Activated CD4-positive, alpha-beta T cell treated with anti-CD3 and anti-CD28 coated beads, Interleukin-10, Interleukin-2, amounts not matched to agents 100 ng/mL and 50 ng/mL, durations not matched to agents 16 hours and 8 hours (primary cell): ENCODE results near the gene SEZ6L.

Experiments
- DNase-seq: peaks from one replicate; pipeline ENCODE4 v3.0.0-alpha.2; 2020

Gene SEZ6L

DNA sequence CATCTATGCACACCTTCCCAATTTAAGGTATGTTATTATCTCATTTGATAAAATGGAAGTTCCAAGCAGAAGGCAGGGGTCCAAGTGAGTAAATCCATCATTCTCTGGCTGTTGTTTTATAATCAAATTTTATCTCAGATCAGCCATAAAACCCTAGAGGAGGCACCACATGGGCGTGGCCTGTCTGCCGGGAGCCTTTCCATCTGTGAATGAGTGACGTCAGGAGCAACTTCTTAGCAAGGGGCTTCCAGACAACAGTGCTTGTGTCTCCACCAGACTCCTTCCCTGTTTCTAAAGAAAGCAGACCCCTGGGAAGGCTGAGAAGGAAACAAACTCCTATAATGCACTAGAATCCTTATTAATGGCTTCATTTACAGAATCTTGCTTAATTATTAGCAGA, 13.5 kb downstream of the SEZ6L start:
- DNase-seq, result no peak

DNA sequence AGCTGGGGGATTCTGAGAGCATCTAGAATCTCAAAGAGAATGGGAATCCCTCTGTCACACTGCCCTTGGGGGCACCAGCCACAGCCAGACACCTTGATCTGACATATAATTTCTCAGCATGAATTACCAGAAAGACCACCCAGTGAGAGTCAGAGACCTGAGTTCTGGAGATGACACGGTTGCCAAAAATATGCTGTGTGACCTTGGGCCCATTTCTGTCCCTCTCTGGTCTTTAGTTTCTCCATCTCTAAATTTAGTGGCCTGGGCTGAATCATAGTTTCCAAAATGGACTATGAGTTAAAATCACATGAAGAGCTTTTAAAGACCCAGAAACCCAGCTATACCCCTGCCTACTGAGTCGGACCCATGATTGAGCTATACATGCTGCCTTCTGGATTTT, 15.9 kb downstream of the SEZ6L start:
- DNase-seq, result no peak

DNA sequence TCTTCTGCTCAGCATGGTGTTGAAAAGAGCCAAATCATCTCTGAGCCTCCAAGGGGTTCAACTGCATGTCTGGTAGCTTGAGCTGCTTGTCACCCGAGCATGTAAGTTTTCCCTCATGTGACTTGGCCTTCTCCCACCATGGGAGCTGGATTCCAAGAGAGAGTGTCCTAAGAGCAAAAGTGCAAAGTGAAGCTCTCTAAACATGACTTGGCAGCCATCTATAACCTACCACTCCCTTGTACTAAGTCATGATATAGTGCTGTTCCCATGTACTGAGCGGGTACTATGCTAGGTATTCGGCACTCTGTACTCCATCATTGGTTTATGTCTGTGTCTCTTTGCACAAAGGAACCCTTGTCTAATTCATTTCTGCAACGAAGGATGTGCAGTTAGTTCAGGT, 19.1 kb downstream of the SEZ6L start:
- no peak for DNase-seq

DNA sequence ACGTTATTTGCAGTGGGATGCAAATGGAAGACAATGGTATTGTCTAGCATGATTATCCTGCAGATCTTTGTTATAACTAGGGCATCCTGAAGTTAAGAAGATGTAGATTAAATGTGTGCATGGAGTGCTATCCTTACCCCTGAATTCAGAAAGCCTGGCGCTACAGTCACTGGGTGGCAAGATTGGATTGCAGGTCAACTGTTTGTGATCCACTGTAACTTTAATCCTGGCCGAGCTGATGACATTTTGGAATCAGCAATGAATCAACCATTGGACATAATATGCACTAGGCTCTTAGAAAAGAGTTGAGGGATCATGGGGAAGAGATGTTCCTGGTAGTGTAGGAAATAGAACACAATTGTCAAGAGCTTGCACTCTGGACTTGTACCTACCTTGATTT, 25.1 kb downstream of the SEZ6L start:
- no peak for DNase-seq

DNA sequence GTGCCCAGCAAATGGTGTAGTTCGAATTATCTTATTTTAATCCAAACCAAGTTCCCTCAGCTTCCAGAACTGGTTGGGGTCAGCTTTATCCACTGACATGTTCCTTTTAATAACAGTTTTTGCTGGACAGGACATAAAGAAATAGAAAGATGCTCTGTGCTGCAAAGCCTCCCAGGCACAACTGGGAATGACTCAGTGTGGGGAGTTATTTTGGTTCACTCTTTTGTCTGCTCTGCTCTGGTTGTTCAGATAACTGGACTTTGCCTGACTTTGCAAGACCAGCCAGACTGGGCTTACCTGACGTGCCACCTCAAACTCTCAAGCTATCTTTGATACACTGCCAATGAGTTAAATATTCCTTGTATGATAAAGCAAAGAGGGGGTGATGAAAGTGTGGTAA, 25.6 kb downstream of the SEZ6L start:
- no peak for DNase-seq

DNA sequence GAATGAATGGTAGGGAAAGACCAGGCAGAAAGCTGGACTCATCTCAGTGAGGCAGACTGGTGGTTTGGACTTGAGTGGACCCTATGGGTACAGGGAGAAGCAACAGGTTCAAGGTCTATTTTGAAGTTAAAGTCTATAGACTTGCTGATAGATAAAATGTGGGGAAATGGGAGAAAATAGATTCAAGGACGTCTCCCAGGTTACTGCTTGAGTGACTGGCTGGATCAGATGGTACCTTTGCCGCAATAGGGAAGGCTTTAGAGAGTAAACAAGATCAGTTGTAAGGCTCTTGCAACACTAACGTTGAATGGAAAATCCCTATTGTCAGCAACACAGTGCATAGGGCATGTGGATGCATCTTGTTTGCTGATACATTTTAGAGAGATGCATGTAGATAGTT, 27.4 kb downstream of the SEZ6L start:
- DNase-seq, result no peak

DNA sequence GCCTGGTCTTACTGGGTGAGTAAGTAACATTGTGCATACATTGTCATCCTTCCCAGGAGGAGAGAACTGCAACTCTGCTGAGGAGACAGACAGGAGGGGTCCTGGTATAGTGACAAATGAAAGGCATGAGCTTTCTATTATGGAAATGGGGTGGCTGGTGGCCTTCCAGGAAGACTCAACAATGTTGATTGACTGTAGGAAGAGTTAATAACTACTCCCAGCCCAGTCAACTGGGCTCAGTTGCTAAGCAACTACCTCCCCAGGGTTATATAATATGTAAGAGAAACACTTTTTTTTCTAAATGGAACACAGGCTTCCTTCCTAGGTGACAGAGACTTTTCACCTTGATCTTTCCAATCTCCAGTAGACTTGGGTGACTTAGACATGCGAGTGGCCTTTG, 28.2 kb downstream of the SEZ6L start:
- DNase-seq, result no peak

DNA sequence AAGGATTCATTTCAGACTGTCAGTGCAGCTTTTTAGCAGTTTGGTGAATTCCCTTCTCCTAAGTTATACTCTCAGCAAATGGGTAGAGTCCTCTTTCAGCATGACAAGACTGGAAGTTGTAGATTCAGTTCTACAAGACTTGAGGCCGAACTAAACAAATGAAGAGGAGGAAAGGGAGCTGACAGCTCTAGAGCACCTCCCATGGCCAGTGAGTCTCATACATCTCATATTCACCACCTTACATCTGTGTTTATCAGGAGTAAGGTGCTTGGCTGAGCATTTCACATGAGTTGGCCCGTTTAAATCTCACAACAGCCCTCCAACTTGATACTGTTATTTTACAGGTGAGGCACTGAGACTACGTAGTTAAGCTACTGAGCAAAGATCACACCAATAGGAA, 30.4 kb downstream of the SEZ6L start:
- DNase-seq, result no peak

DNA sequence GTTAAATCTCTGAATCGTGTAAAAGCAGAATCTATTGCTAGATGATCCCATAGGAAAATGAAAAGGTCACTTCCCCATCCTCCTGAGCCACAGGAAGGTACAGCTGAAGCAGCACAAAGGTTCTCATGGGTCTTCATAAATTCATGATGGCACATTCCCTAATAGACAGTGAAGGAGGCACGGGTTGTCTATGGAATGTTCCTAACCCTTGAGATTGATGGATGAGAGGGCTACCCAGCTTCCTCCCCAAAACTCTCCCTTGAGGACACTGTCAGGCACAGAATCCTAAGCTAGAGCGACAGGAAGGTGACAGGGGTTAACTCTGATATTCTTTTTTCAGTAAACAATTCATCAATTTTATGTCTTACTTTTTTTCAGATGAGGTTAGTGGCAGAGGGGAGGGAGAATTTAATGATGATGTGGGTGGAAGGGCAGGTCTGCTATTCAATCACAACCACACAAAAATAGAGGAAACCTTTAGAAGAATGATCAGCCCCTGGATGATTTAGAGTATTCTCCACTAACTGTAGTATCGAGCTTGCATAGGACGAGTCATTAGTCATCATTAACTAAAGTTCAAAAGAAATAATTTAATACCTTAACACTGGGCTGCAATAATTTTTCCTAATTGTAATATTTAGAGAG, 33.1 kb downstream of the SEZ6L start:
- DNase-seq, result no peak

DNA sequence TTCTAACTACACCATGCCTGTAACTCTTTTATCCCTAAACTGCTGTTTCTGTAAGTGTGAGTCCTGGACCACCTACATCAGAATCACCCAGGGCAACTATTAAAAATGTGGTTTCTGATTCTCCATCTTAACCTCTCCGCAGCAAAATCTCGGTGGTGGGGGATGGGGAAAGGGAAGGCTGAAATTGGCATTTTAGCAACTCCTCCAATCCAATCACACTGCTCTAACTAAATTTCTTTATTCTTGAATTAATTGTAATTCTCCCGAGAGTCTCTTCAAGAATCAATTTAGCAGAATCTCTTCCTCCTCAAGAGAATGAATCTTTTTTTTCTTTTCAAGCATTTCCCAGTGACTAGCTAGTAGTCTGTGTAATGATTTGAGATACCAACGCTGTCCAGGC, 36.2 kb downstream of the SEZ6L start:
- DNase-seq, result no peak

DNA sequence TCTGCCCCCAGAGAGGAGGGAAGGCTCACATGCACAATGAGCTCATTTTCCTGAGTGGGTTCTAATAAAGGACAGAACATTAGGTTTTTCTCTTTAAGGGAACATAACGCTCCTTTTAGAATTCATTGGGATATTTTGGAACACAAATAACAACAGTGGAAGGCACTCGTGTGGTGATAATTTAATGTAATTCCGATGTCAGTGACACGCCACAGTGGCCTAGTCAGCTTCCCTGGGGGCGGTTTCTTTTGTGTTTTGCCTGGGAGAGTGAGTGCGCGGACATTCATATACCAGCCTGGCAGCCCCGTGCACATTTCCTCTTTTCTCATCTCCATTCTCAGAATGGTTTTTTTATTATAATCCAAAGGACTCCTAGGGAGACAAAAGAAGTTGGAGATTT, 41.1 kb downstream of the SEZ6L start:
- DNase-seq, result no peak

DNA sequence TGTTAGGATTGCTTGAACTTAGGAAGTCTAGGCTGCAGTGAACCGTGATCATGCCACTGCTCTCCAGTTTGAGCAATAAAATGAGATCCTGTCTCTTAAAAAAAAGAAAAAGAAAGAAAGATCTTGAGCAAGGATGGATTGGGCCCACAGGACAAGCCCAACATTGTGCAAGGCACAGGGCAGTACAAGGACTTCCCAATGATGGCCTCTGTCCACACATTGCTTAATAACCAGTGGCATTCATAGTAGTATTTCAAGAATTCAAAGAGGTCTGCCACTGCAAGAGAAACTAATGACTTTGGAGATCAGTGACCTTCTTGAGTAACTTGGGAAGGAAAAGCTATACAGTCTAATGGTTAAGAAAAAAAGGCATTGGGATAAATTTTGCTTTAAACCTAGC, 44.6 kb downstream of the SEZ6L start:
- no peak for DNase-seq

DNA sequence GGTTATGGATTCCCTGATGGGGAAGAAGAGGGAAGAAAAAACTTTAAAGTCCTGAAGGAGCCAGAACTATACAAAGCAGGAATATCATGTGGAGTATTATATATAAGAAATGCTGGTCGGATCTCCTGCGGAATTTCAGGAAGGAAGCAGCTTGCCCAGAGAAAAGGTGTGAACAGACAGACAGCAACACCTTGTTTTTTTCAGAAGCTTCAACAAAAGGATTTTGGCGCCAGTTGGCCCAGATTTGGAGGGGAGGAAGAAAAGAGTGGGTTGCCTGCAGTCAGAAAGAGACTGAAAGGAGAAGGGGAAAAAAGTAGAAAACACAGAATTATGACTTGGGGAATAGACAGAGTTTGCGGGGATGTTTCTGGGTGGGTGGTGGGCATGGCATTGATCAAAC, 45.2 kb downstream of the SEZ6L start:
- DNase-seq, result no peak

DNA sequence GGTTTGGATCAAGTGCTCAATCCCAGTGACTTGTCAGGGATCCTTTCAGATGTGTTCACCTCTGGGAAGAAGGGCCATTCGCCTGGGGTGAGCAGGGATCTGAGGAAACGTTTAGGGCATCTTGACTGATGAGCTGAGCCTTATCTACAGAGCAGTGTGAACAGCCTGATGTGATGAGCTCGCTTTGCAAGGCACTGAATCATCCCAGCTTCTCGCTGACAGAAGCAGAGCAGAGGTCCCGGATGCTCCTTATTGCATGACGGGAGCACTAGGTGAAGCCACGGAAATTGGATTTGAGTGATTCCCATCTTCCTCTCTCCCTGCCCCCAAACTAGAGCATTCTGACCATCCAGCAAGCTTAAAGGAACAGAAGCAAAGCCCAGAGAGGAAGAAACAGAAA, 46.5 kb downstream of the SEZ6L start:
- no peak for DNase-seq

DNA sequence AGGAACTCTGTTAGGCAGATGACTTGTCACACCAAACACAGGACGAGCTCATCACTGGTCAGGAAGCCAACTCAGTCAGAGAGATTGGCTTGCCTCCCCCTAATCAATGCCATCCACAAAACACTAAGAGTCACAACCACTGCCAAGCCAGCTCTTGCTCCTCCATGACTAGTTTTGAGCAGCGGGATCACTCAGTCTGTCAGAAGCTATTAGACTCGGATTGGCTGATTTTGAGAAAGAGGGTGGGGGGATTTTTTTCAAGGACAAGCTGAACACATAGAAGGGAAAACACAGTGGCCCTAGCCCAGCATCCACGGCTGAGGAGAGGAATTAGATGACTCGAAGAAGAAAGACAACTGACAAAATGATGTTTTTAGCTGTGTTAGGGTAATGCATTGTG, 55.9 kb downstream of the SEZ6L start:
- no peak for DNase-seq

DNA sequence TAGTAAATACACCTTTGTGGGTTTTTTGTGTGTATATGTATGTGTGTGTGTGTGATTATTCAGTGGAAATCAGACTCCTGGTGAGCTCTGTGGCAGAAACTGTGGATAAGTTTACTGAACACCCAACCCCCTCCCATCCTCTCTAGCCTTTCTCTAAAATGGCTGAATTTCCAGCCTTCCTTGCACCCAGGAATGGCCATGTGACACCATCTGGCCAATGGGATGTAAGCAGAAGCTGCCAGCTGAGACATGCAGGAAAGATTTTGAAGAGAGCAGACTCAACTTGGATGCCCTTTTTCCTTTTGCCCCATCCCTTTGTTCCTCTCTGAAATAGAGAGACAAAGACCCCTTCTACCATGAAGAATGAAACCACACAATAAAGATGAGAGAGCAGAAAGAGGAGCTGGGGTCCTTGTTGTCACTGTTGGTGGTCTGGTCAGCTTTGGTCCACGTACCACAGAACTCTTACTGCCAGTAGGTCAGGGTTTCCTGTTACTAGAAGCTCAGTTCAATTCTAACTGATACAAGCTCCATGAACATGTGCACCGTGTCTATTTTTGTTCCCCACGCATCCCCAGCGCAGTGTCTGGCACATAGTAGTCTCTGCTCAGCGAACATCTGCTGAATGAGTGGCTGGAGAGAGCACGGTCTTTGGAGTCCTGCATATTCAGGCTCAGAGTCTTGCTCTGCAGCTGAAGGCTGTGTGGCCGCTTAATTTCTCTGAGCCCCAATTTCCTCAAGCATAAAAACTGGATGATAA, 57.5 kb downstream of the SEZ6L start:
- DNase-seq, result no peak

DNA sequence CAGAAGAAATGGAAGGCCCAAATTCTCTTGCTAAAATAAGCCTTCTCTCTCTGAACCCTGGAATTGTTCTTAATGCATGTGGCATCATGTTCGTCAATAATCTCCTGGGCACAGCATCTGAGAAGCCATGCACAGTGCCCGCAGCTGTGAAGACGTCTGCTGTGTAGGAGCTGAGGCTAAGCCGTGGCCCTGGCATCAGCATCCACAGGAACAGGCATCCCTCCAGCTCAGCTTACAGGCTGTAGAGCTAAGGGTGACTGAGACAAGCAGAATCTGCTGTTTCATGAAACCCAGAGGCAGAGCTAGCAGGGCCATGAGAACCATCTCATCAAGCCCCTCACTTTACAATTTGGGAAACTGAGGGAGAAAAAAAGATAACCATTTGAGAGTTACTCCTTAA, 60.6 kb downstream of the SEZ6L start:
- DNase-seq, result no peak

DNA sequence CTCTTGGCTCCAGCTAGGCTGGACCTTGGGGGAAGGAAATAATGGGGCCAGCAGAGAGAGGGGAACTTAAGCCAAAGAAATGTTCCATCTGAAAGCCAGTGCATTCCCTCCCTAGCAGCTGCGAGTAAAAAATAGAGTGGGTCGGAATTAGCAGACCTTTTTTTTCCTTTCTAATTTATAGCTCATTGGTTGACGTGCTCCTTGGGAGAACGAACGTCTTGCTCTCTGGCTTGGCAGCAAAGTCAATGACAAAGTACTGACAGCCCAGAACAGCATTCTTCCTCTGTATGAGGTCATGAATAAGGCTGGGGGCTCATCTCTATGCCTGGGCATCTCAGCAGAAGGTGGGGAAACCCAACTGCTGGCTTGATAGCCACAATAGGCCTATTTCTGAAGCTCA, 65.0 kb downstream of the SEZ6L start:
- DNase-seq, result no peak

DNA sequence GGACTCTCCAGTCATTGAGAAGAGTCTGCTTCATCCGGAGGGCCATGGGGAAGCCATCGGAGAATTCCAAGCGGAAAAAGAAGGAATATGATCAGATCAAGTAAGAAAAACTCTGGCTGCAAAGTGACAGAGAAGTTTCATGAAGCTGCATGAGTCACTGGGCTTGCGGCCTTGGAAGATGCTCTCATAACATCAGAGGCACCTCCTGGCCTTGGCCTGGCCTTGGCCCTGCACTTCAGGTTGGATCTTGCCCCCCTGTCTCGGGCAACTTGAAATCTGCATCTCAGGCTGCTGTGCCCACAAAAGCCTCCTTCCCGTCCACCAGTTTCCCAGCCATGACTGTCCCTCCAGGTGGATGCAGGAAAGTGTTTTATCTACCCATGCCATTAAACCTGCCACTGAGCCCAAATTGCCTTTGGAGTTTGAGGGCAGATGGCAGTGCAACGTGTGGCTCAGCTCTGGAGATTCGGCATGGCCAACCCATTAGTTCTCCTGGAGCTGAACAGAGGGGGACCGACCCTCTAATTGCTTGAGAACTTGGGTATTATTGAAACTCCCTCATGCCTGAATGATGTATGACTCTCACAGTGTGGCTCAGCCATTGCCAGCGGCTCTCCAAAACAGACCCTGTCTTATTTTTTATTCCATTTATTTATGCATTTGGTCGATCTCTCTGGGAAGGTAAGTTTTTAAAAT, 66.7 kb downstream of the SEZ6L start:
- DNase-seq, result no peak

DNA sequence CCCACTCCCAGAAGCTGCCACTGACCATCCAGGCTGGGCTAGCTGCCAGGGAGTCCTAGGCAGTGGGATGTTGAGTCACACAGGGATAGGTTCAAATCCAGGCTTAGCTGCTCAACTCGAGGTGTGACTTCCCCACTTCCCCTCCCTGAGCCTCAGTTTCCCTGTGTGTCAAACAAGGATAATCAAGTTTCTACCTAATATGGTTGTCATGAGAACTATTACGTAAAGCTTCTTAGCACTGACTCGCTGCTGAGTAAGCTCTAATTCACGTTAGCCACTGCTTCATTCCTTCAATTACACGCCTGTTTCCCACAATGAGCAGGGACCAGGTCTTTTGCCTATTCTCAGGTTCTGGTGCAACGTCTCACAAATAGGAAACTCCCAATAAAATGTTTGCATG, 67.7 kb downstream of the SEZ6L start:
- DNase-seq, result no peak

DNA sequence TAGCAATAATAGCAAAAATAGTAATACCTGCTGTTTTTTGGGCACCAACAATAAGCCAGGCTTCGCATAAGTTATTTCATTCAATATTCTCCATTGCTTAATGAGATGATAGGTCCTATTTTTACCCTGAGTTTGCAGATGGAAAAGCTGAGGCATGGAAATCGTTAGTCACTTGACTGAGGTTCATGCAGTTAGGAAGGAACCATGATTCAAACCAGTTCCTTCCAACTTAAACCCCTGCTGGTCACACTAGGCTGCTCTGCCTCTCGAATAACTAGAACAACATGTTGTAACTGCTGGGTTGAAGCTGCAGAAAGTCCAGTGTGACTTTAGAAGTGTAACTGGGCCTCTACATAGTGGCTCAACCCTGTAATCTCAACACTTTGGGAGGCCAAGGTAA, 69.3 kb downstream of the SEZ6L start:
- no peak for DNase-seq

DNA sequence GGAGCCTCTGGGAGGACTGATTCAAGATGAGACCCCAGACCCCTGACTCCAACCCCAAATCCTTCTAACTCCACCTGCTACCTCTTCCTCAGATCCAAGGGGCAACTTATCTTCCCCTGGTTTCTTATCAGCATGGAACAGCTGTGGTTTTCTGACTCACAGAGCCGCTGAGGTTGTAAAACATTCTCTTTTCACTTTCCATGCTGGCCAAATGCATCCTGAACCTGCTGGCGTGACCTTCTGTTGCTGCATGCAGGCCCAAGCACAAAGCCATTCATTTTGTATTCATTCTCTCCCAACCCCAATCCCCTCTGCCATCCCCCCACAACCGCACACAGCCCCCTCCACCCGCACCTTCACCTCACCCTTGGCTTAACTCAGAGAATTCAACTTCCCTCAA, 70.3 kb downstream of the SEZ6L start:
- no peak for DNase-seq

DNA sequence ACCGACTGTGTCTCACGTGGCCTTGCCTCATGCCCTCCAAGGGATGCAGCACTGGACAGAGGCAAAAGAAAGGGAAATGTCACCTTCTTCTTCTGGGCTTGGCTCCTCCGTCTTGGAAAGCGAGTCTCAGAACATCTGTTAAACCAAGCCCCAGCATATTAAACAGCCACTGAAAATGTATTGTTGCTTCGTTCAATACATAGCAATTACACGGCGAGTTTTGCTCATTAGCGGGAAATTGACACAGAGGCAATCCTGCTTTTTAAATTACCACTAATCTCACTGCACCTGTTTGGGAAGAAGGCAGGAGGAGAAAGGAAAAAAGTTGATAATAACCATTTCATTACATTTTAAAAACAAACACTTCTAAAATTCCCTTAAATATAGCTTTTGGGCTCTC, 72.1 kb downstream of the SEZ6L start:
- no peak for DNase-seq

DNA sequence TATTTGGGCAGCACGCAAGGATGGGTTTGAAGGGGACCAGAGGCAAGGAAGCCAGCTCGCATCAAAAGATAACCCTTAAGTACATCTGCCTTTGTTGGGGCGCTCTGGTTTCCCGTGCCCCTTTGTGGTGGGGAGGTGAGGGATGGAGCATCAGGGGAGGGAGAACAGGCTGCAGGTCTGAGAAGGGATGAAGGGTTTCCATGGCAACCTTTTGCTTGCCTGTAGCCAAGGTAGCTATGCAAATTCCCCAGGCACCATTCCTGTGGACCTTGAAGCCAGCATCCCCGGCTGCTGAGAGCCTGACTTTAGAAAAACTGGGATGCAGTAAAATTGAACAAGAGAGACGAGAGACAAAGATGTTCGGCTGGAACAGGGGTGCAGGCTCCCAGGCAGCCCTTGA, 75.7 kb downstream of the SEZ6L start:
- no peak for DNase-seq

DNA sequence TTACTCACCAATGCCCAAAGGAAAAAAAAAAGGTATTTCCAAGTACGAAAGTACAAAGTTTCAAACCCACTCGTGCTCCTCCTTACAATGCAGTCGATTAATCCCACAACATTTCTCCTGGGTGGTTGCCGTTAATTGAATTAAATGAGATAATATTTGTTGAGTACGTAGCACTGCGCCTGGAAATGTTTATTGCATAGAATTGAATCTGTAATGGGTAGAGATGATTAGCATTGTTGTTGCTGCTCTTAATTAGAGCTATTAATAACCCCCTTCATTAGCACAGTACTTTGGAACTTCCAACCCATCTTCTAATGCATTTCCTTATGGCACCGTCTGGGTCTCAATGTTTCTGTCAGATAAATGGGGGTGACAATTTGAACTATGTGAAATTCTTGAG, 77.3 kb downstream of the SEZ6L start:
- DNase-seq, result no peak
